GM10266 (cell line): Measurements from ENCODE around the gene DNAJC8.

ENCODE experiments used
- DNase-seq: peaks from one replicate; pipeline ENCODE4 v3.0.0; 2012; ENCODE audit errors: extremely low spot score
- CTCF ChIP-seq: IDR thresholded peaks from 2 replicates; pipeline ENCODE4 v1.5.1; 2012; ENCODE audit warnings: mild to moderate bottlenecking, low read depth; ENCODE audit not compliant: control insufficient read depth, insufficient read depth; ENCODE audit errors: missing control alignments

Gene DNAJC8

GRCh38 chr1:28163496-28164161, 69.2 kb downstream of the DNAJC8 start:
- no peak for DNase-seq
- no peak for TF ChIP-seq CTCF

DNA sequence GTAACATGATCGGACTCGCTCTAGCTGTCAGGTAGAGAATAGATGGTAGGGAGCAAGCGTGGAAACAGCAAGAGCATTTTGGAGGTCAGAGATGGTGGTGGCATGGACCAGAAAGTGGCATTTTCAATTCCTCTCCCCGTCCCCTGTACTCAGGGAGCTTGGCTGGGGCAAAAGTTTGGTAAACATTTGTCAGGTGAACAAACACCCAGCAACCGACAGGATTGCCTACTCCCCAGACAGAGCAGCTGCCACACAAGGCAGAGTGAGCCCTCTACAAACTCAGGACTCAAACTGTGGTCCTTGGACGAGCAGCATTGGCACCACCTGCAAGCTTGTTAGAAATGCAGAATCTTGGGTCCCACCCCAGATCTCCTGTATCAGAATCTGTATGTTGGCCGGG, 70.7 kb downstream of the DNAJC8 start:
- no peak for TF ChIP-seq CTCF
- no peak for DNase-seq

DNA sequence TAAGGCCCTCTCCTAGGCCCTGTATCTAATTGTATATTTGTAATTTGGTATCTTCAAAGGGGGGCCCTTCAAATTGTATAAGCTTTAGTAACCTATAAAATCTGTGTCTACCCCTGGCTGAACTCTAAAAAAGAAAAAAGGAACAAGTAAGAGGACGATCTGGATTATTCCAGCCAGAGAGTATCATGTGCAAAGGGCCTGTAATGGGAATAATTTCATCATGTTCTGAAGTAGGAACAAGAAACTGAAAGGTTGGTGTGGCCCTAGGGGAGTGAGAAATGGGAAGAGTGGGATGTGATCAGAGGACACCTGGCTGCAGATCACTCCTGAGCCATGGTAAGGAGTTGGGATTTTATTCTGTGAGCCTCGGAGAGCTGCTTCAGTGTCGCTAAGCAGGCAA, 71.1 kb downstream of the DNAJC8 start:
- TF ChIP-seq CTCF, result no peak
- DNase-seq, result no peak

DNA sequence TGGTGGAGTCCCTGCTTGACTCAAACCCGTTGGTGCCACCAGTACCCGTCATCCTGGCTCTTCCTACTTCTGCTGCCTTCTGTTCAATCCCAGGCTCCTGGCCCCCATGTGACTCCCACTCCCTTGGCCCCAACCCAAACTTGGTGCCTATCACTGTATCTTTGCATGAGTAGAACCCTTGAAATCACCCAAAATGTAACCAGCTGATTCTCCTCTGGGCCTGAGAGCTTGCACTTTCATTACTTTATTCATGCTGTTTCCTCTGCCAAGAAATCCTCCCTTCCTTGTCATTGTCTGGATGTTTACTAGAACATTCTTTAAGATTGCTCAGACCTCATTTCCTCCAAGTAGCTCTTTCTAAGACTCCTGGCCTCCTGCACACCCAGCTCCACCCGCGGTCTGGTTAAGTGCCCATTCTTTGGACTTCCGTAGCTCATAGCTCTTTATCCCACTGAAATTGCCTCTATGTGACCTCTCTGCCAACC, 72.0 kb downstream of the DNAJC8 start:
- no peak for TF ChIP-seq CTCF
- DNase-seq, result no peak

DNA sequence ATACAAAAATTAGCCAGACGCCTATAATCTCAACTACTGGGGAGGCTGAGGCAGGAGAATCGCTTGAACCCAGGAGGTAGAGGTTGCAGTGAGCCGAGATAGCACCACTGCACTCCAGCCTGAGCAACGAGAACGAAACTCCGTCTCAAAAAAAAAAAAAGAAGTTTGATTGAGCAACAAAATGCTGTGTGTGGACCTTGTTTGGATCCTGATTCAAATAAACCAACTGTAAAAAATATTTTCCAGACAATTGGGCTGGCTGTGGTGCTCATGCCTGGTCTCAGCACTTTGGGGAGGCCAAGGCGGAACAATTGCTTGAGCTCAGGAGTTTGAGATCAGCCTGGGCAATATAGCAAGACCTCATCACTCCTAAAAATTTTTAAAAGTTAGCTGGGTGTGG, 73.1 kb downstream of the DNAJC8 start:
- no peak for TF ChIP-seq CTCF
- DNase-seq, result no peak

DNA sequence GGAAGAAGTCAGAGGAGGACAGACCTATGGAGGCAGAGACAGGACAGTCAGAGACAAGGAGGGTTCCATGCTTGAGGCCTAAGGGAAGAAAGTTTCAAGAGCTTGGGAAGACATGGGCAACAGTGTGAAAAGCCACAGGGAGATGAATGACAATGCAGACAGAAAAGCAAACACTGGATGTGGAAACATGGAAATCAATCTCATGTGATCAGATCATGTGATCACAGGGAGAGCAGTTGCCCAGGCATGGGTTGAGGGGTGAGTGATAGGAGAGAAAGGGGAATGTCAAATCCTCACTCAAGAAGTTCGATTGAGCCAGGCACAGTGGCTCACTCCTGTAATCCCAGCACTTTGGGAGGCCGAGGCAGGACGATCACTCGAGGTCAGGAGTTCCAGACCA, 73.6 kb downstream of the DNAJC8 start:
- DNase-seq, result no peak
- TF ChIP-seq CTCF, result no peak

- TF ChIP-seq CTCF, result no peak
- no peak for DNase-seq
These were observed 74.9 kb downstream of the DNAJC8 start for GRCh38 chr1:28157894-28158293.
